ENCODE measurements around the gene EDIL3. TPM values are rescaled to one million over a fixed set of nuclear protein-coding genes. Genes with fewer than 3 reads are reported as not detected.

The EDIL3 gene
- total RNA-seq, 4 donors from 2014 or later = 5.6 to 38.9 (median 25.6) TPM

DNA sequence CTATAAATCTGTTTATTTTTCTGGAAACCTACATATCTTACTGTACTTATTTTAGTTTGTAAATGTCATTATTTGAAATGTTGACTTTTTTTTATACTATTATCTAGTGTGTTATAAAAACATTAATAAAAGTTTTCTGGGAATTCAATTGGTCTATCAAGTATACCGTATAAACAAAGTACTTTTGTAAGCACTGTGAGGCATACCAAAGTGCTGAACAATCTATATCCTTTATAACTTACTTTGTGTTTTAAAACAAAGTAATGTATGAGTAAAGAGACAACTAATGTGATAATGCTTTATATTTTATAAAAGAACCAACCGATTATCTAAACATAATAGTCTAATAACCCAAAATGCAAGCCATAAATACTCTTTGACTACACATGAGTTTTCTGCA is 23.1 kb downstream of the EDIL3 start:
- Histone ChIP-seq H3K27ac (no peak overlapping the region), H3K4me1 (peaks cover 0 to 11% (median 2%) of the 10 kb centered on the region in 4 donors), H3K27me3 (no peaks in the 10 kb centered on the region), H3K4me3 (no peak overlapping the region), H3K9me3 (no peaks in the 10 kb centered on the region), H3K36me3 (no peaks in the 10 kb centered on the region)
- DNase-seq = no peak
- 85 to 91% methylated on average over 2 of the region's 2 CpGs for WGBS, 2 donors (ENCODE audit: low coverage in 1 of 2)
- TF ChIP-seq POLR2AphosphoS5 (IDR thresholded peaks at IDR 0.05) (no peak), POLR2A (IDR thresholded peaks at IDR 0.05) (no peak), EP300 (IDR thresholded peaks at IDR 0.05; ENCODE audit: low read depth) (no peak)
- TF ChIP-seq, protein P1, sequence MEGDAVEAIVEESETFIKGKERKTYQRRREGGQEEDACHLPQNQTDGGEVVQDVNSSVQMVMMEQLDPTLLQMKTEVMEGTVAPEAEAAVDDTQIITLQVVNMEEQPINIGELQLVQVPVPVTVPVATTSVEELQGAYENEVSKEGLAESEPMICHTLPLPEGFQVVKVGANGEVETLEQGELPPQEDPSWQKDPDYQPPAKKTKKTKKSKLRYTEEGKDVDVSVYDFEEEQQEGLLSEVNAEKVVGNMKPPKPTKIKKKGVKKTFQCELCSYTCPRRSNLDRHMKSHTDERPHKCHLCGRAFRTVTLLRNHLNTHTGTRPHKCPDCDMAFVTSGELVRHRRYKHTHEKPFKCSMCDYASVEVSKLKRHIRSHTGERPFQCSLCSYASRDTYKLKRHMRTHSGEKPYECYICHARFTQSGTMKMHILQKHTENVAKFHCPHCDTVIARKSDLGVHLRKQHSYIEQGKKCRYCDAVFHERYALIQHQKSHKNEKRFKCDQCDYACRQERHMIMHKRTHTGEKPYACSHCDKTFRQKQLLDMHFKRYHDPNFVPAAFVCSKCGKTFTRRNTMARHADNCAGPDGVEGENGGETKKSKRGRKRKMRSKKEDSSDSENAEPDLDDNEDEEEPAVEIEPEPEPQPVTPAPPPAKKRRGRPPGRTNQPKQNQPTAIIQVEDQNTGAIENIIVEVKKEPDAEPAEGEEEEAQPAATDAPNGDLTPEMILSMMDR (IDR thresholded peaks at IDR 0.05) = no peak
- intact Hi-C loops (cut with DNase I; ENCODE audit: low total_unique reads) = no loop called here
- in situ Hi-C loops (cut with MboI; ENCODE audit: low pct_ligation_motif_present in 1 of 4, low pct_unique_long_range_greater_than_20kb in 1 of 4, low sequenced_read_pairs in 3 of 4) = no loop called here

DNA sequence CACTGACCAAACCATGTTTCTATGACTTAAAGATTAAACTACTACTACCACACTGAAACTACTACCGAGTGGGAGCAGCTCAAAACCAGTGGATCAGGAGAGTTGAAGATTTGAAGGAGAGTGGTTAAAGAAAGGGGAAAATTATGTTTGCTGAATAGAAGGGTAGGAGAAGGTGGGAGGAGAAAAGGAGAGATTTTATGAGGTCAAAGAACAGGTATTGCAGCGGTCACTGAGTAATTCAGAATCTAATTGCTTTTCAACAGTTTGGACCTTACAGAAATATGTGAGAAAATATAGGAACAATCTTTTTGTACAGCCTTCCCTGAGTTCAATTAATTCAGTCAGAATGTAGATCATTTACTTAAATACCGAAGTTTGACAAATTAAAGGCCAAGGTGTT is 24.6 kb downstream of the EDIL3 start:
- WGBS, 2 donors (ENCODE audit: low coverage in 1 of 2) = 48 to 58% methylated on average over 3 of the region's 3 CpGs
- in situ Hi-C loops (cut with MboI; ENCODE audit: low pct_ligation_motif_present in 1 of 4, low pct_unique_long_range_greater_than_20kb in 1 of 4, low sequenced_read_pairs in 3 of 4) (no loop called here), intact Hi-C loops (cut with DNase I; ENCODE audit: low total_unique reads) (no loop called here)

DNA sequence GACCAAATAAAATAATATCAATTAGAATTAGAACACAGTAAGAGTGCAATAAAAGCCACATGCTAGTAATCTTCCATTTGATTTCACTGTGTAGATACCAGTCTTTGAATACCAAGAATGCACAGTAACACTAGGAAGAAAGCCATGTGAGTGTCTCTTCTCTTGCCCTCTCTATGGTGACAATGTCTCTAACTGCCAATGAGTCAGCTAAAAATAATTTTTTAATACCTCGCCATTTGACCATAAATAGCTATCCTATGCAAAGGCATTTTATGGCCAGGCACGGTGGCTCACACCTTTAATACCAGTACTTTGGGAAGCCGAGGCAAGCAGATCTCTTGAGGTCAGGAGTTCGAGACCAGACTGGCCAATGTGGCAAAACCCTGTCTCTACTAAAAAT is 30.6 kb downstream of the EDIL3 start:
- TF ChIP-seq, protein P1 (IDR thresholded peaks at IDR 0.05) = no peak
- TF ChIP-seq POLR2A (IDR thresholded peaks at IDR 0.05) = no peak
- TF ChIP-seq EP300 (IDR thresholded peaks at IDR 0.05; ENCODE audit: low read depth) = no peak
- no peak for TF ChIP-seq POLR2AphosphoS5 (IDR thresholded peaks at IDR 0.05)
- no peak for DNase-seq
- Histone ChIP-seq H3K4me1 (no peaks in the 10 kb centered on the region), H3K27me3 (no peaks in the 10 kb centered on the region), H3K9me3 (no peaks in the 10 kb centered on the region), H3K36me3 (no peaks in the 10 kb centered on the region), H3K27ac (no peak overlapping the region), H3K4me3 (no peak overlapping the region)
- in situ Hi-C loops (cut with MboI; ENCODE audit: low pct_ligation_motif_present in 1 of 4, low pct_unique_long_range_greater_than_20kb in 1 of 4, low sequenced_read_pairs in 3 of 4) = no loop called here
- 66 to 92% methylated on average over 2 to 4 of the region's 4 CpGs for WGBS, 2 donors (ENCODE audit: low coverage in 1 of 2)
- intact Hi-C loops (cut with DNase I; ENCODE audit: low total_unique reads) = no loop called here

More for the DNA sequence above, 24.6 kb downstream of the EDIL3 start:
- no peaks in the 10 kb centered on the region for H3K36me3 ChIP-seq
- H3K4me3 ChIP-seq = no peak overlapping the region
- no peaks in the 10 kb centered on the region for H3K9me3 ChIP-seq
- H3K27me3 ChIP-seq = no peaks in the 10 kb centered on the region
- H3K27ac ChIP-seq = no peak overlapping the region
- H3K4me1 ChIP-seq = peaks cover 0 to 11% (median 2%) of the 10 kb centered on the region in 4 donors
- TF ChIP-seq POLR2AphosphoS5 (IDR thresholded peaks at IDR 0.05) = no peak
- TF ChIP-seq, protein P1 (IDR thresholded peaks at IDR 0.05) = no peak
- TF ChIP-seq POLR2A (IDR thresholded peaks at IDR 0.05) = no peak
- TF ChIP-seq EP300 (IDR thresholded peaks at IDR 0.05; ENCODE audit: low read depth) = no peak
- no peak for DNase-seq

DNA sequence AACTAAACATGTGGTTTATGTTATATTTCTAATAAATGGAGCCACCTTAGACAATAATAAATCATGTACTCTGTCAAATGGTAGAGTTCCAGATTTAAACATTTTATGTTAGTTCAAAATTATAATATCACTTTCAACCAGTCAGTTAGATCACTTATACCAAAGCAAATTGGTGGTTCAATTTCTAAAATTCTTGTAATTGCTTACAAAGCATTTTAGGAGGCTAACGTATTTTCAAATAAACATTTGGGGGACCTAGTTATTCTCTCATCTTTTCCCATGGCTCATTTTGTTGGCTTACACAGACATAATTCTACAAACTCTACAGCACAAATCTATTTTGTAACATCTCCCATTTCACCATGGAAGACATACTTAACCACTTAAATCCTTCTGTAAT is 39.9 kb downstream of the EDIL3 start:
- in situ Hi-C loops (cut with MboI; ENCODE audit: low pct_ligation_motif_present in 1 of 4, low pct_unique_long_range_greater_than_20kb in 1 of 4, low sequenced_read_pairs in 3 of 4) (no loop called here), intact Hi-C loops (cut with DNase I; ENCODE audit: low total_unique reads) (no loop called here)
- TF ChIP-seq POLR2A (IDR thresholded peaks at IDR 0.05) = no peak
- TF ChIP-seq, protein P1 (IDR thresholded peaks at IDR 0.05) = no peak
- TF ChIP-seq POLR2AphosphoS5 (IDR thresholded peaks at IDR 0.05) = no peak
- TF ChIP-seq EP300 (IDR thresholded peaks at IDR 0.05; ENCODE audit: low read depth) = no peak
- Histone ChIP-seq H3K4me1 (no peaks in the 10 kb centered on the region), H3K27ac (no peak overlapping the region), H3K9me3 (no peaks in the 10 kb centered on the region), H3K36me3 (no peaks in the 10 kb centered on the region), H3K4me3 (no peak overlapping the region), H3K27me3 (no peaks in the 10 kb centered on the region)
- DNase-seq = no peak
- 46 to 72% methylated on average over 1 of the region's 1 CpG for WGBS, 2 donors (ENCODE audit: low coverage in 1 of 2)
